Medulla oblongata (tissue), 1 donor: ENCODE results near the gene WBP4.
"Not testable (repeated sequence)": the region's sequence is repeated elsewhere in the genome, so short reads cannot be mapped to it uniquely, and the experiment has no call there.

Experiments used
- DNase-seq: peaks from one replicate; pipeline ENCODE4 v3.0.0-alpha.2; 2015; ENCODE audit errors: extremely low spot score

Gene WBP4

DNA sequence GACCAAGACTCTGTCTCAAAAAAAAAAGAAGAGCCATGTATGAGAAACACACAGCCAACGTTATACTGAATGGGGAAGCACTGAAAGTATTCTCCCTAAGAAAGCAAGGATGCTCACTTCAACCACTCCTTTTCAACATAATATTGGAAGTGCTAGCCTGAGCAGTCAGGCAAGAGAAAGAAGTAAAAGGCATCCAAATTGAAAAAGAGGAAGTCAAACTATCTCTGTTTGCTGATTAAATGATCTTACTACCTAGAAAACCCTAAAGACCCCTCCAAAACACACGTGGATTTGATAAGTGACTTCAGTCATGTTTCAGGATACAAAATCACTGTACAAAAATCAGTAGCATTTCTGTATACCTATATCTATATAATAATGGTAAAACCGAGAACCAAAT is 16.2 kb downstream of the WBP4 start:
- DNase-seq, result no peak

DNA sequence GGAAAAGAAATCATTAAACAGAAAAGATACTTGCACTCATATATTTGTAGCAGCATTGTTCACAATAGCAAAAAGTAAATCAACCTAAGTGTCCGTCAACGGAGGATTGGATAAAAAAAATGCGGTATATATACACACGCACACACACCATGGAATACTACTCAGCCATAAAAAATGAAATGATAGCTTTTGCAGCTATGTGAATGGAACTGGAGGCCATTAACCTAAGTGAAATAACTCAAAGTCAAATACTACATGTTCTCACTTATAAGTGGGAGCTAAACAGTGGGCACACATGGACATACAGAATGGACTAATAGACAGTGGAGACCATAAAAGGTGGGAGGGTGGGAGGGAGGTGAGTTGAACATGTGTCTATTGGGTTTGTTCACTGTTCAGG is 18.4 kb downstream of the WBP4 start:
- DNase-seq, result no peak

DNA sequence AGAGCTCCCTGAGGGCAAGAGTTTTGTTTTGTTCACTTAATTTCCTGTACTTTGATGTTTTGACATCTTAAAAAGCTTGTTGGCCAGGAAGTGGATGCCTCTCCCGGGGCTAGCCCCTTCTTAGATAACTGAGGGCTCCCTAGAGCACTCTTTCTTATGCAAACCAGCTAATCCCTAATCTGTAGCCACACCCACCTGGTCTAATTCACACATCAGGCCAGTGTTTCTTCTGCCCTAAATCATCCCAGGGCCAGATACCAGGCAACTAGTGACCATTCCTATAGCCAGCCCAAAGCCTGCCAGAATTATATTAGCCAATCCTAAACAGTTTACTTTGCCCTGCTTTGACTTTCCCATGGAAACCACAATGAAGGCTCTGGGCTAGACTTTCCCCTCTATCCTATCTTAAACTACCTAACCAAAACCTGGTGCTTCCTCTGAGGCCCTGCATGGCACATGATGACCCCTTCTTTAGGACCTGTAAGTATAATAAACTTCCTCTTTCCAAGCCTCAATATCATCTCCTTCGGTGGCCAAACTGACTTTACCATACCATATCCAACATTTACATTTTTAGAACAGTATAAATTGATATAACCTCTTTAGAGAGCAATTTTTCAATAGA is 24.8 kb downstream of the WBP4 start:
- no peak for DNase-seq

DNA sequence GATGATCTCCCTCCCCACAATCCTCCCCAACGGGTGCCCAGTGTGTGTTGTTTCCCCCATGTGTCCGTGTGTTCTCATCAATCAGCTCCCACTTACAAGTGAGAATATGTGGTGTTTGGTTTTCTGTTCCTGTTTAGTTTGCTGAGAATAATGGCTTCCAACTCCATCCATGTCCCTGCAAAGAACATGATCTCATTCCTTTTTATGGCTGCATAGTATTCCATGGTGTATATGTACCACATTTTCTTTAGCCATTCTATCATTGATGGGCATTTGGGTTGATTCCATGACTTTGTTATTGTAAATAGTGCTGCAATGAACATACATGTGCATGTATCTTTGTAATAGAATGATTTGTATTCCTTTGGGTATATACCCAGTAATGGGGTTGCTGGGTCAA is 34.4 kb downstream of the WBP4 start:
- DNase-seq, result not testable (repeated sequence)

DNA sequence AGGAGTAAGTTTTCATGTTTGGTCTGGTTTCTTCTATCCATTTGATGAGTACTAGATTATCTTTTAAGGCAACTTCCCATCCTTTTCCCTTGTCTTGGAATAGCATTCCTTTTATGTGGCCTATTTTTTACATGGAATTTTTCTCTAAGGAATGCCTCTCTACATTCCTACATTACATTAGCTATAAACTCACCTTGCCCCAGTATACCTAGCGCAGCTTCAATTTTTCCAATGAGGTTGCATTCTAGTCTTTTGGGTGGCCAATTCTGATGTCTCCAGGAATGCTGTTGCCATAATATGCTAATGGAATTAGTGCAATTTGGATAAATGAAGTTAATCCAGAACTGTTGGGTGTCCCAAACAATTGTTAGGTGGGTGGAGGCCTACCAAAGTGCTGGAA is 37.5 kb downstream of the WBP4 start:
- DNase-seq, result no peak

DNA sequence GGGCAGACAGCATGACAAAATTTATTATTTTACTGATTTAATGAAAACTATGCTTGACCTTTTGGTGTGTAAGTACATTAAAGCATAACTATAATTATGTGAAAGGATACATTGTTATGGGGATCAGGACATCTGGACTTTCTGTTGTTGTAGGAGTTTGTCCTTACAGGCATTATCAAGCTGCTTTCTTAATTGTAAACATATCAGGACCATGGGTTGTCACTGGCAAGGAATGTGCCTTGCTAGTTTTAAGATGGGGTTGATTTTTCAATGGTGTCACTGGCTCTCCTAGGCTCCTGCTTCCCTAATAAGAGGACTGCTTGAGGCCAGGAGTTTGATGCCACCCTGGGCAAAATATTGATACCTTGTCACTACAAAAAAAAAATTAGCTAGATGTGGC is 38.7 kb downstream of the WBP4 start:
- DNase-seq, result no peak

DNA sequence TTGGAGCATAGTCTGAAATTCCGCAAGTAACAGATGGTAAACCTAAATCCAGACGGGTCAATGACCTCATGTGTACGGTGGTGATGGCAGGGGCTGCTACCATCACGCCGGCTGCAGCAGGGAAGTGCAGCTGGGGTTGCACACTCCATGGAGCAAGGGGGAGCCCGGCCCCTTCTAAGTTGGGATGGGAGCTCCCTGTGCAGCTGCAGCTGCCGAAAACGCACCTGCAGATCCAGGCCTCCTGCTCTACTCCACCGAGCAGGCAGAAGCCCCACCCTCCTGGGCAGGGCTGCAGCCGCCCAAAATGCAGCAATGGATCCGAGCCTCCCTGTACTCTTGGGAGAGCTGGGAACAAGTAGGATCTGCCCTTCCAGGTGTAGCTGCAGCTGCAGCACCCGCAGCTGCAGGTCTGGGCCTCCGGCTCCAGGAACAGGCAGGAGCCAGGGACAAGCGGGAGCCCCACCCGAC is 45.8 kb downstream of the WBP4 start:
- no peak for DNase-seq

DNA sequence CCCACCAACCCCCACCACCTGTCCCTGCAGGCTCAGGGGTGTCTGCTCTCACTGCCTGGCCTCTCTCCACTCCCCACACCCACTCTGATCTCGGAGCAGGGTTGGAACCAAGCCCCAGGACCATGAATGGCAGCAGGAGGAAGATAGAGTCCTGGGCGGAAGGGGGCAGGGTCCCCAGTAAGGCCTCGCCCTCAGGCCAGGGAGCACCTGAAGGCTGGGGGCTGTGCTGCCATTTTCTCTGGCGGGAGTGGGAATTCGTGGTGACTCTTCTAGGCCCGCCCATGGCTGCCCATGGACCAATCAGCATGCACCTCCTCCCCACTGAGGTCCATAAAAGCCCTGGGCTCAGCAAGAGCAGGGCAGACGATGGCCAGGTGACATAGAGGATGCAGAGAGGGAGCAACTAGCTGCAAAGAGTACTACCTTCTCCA is 46.3 kb downstream of the WBP4 start:
- DNase-seq, result no peak

DNA sequence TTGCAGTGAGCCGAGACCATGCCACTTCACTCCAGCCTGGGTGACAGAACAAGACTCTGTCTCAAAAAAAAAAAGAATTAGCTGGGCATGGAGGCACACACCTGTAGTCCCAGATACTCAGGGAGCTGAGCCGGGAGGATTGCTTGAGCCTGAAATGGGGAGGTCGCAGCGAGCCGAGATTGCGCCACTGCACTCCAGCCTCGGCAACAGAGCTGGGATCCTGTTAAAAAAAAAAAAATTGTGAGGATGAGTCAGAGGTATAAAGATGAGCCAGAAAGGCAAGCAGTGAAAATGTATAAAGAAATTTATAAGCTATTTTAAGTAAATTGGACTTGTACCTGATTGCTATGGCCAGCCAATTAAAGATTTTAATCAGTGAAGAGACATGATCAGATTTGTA is 50.1 kb downstream of the WBP4 start:
- DNase-seq, result no peak

DNA sequence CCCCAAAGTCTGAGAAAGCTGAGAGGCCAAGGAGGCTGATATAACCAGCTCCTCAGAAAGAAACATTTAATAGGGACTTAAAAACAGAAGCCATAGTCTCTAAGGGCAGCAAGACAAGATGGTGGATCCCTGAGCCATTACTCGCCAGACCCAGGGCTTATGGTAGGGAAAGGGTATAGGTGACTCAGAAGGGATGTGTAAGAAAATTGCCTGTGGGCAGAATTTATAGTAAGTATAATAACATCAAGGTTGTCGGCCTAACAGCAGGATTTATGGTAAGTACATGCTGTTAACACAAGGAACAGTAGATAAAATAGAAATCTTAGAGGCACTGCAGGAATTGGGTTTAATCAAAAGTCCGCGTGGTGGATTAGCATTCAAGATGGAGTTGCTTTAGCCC is 56.6 kb downstream of the WBP4 start:
- no peak for DNase-seq

DNA sequence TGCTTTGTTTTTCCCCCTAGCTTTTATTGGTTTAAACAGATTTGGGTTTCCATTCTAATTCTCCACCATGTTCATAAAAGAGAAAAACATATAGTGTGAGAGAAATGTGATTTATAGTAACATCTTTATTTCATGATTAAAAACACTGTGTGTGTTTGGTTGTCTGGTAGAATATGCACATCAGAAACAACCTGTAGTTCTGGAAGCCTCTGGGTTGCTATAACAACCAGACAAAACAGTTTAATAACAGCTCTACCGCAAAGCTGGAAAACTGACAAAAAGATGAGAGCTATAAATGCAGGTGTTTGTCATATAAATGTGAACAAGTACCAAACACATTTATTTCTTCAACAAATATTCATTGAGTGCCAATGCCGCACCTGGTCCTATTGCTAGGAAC is 61.5 kb downstream of the WBP4 start:
- no peak for DNase-seq

DNA sequence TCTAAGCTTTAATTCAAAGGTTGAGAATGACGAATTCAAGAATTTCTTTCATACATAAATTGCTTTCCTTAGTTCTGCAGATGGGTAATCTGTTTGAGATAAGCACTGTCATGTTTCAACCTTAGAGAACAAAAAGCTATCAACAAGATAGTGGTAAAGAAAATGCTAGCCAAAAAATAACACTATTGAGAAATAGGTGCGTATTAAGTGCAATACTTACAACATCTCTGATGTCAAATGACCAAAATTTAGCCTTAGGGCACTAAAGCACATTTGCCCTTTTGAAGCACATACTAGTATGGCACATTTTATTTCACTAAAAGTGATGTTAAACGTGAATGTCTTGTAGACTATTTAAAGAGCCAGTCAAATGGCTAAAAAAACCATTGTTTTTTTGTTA is 66.4 kb downstream of the WBP4 start:
- no peak for DNase-seq

DNA sequence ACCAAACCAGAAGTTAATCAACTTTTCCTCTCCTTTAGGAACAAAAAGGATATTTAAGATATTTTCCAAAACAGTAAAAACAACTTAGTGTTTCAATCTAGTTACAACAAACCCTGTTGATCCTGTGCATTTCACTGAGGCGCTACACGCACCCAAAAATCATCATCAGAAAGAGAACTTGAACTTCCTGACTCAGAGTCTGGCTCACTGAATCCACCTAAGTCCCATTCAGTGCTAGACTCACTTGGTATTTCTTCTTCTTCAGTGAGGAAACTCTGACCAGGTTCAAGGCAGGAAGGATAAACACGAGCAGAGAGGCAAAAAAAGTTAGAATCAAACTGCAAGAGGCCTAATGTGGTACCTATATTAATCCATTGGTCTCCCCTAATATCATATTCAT is 69.0 kb downstream of the WBP4 start:
- DNase-seq, result no peak

DNA sequence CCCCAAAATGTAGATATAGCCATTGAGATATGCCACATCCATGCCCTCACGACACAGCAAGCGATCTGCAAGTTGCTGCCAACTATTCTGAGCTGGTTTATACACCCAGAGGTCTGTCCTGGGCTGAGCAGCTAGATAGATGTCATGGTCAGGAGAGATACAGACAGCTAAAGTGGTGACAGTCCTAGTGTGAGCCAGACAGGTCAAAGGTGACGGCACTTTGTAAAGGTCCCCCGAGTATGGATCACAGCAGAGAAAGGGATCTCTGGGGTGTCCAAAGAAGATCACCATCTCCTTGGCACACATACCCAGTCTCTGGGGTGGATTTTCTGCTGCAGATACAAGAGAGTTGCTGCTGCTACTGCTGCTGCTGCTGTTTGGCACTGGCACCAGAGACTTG is 69.9 kb downstream of the WBP4 start:
- not testable (repeated sequence) for DNase-seq

DNA sequence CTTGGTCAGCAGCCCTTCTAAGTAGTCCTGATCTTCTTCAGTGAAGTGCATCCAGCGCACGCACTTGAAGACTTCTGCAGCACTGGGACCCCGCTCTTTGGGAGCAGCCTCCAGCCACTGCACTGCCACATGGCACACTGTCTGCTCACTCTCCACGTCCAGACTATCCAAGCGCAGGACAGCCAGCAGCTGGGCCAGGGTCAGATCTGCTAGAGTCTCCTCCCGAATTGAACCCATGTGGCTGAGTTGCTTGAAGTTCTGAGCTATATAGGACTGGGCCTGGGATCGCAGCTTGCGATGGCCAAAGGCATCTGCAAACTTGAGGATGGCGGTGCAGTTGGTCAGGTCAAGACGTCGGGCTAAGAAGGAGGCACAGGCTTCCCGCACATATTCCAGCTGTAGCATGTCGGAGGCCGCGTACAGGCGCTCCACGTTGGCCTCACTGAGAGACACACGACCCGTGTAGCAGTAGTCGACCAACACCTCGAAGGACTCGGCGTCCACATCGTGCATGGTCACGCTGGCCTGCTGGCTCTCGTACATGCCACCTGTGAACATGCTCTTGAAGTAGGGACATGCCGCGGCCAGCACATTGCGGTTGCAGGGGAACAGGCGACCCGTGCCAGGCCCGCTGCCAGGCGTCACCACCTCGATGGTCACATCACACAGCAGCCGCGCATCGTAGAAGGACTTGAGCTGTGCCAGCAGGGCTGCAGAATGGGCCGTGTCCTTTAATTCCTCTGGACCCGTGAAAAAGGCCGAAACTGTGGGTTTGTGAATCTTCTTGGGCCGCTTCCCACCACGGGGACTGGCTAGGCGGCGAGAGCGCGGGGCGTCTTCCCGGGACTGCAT is 70.6 kb downstream of the WBP4 start:
- not testable (repeated sequence) for DNase-seq

DNA sequence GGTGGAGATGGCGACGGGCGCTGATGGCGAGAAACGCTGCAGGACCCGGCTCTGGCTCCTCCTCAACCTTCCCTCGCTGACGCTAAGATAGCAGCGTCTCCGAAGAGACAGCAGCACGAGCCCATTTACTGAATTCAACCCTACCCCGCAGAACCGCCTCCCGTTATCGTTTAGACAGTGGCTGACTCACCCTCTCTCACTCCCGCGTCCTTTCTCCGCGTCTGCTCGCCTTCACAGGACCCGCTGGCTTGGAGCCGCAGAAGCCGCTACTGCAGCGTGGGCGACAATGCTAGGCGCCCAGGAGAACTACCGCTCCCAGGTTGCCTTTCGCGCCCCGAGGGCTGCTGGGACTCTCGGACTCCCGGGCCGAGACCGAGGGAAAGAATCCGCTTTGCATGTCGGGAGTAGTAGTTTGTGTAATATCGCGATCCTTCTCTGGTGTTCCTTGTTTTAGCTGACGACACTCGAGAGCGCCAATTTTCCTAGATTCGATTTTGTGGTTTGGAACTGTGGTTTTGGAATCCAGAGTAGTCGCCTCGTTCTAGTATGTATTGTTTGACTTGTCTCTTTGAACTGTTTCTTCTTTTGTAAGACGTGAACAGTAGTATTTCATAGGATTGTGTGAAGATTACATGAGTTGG is 71.3 kb downstream of the WBP4 start, which contains the start of gene KBTBD6:
Gene KBTBD6, minus strand, starts transcription at position 291 of the 641 bp plus-strand sequence. CDS start 291 bp downstream, outside the sequence.
- DNase-seq, result peak; percentile 99
